ENCODE measurements around the gene RNU1-4. TPM values are rescaled to one million over a fixed set of nuclear protein-coding genes. Genes with fewer than 3 reads are reported as not detected.
"Not testable (repeated sequence)": the region's sequence is repeated elsewhere in the genome, so short reads cannot be mapped to it uniquely, and the experiment has no call there.

RNU1-4 gene
- polyA plus RNA-seq, 1 donor, result 3.2 TPM

DNA sequence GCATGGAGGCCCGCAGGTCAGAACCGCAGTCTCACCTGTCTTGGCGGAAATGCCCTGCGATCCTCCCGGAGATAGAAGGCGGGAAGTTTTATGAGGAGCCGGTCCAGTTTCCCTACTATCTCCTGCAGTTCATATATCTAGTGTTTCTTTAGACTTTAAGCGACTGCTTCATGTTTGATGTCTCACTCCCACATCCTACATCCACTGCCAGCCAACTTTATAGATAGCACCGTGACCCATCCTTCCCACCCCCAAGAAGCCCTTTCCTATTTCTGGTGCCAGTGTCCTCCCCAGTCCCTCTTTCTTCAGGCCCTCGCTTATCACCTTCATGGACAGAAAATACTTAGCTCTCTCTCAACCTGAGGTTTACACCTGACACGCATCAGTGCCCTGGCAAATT, 914 bp downstream of the RNU1-4 start:
- WGBS (ENCODE audit: insufficient coverage, low lambda C conversion rate), result no CpG with 5 or more reads among the region's 11 CpGs
- H3K36me3 ChIP-seq (ENCODE audit: control insufficient read depth, insufficient read depth, low read length); H3K9me3 ChIP-seq (ENCODE audit: control insufficient read depth, low read depth, low read length); H3K4me3 ChIP-seq (ENCODE audit: low read length); H3K4me1 ChIP-seq (ENCODE audit: control insufficient read depth, insufficient read depth, low read length); DNase-seq; H3K27ac ChIP-seq (ENCODE audit: low read length); H3K27me3 ChIP-seq (ENCODE audit: control insufficient read depth, insufficient read depth, low read length): not testable (repeated sequence)

DNA sequence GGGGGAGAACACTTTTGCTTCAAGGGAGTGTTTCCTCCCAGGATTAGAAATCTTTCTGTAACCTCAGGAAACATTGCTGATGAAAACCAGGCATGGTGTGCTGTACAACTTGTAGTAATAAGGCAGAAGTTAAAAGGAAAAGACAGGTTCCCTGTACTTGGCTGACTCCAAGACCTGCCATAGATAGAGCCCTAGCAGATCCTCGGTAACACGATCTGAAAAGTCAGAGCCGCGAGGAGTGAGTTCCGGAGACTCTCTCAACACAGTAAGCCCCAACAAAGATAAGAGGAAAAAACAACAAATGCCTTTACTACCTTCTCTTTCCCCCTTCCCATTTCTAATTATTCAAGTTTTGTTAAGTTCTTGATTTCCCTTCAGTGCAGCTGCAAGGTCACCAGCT, 7.3 kb downstream of the RNU1-4 start:
- WGBS (ENCODE audit: insufficient coverage, low lambda C conversion rate), result no CpG with 5 or more reads among the region's 5 CpGs
- H3K27me3 ChIP-seq (ENCODE audit: control insufficient read depth, insufficient read depth, low read length); H3K36me3 ChIP-seq (ENCODE audit: control insufficient read depth, insufficient read depth, low read length); DNase-seq; H3K9me3 ChIP-seq (ENCODE audit: control insufficient read depth, low read depth, low read length); H3K27ac ChIP-seq (ENCODE audit: low read length); H3K4me1 ChIP-seq (ENCODE audit: control insufficient read depth, insufficient read depth, low read length); H3K4me3 ChIP-seq (ENCODE audit: low read length): not testable (repeated sequence)

DNA sequence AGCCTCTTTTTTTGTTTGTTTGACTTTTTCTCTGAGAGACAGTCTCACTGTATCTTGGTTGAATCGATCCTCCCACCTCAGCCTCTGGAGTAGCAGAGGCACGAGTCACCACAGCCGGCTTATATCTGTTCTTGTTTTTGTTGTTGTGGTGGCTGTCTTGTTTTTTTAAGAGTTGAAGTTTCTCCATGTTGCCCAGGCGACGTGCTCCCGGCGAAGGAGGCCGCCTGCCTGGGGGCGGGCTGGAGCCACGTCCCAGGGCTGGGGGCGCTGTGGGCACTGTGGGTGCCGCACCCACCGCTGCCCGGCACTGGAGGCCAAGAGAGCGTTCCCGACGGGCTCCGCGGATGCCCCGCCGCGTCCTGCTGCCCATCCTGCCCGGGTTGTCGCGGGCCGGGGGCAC, 8.4 kb downstream of the RNU1-4 start:
- H3K27me3 ChIP-seq (ENCODE audit: control insufficient read depth, insufficient read depth, low read length); H3K4me1 ChIP-seq (ENCODE audit: control insufficient read depth, insufficient read depth, low read length); H3K9me3 ChIP-seq (ENCODE audit: control insufficient read depth, low read depth, low read length); H3K4me3 ChIP-seq (ENCODE audit: low read length); DNase-seq; H3K36me3 ChIP-seq (ENCODE audit: control insufficient read depth, insufficient read depth, low read length); H3K27ac ChIP-seq (ENCODE audit: low read length): not testable (repeated sequence)
- WGBS (ENCODE audit: insufficient coverage, low lambda C conversion rate), result no CpG with 5 or more reads among the region's 26 CpGs

DNA sequence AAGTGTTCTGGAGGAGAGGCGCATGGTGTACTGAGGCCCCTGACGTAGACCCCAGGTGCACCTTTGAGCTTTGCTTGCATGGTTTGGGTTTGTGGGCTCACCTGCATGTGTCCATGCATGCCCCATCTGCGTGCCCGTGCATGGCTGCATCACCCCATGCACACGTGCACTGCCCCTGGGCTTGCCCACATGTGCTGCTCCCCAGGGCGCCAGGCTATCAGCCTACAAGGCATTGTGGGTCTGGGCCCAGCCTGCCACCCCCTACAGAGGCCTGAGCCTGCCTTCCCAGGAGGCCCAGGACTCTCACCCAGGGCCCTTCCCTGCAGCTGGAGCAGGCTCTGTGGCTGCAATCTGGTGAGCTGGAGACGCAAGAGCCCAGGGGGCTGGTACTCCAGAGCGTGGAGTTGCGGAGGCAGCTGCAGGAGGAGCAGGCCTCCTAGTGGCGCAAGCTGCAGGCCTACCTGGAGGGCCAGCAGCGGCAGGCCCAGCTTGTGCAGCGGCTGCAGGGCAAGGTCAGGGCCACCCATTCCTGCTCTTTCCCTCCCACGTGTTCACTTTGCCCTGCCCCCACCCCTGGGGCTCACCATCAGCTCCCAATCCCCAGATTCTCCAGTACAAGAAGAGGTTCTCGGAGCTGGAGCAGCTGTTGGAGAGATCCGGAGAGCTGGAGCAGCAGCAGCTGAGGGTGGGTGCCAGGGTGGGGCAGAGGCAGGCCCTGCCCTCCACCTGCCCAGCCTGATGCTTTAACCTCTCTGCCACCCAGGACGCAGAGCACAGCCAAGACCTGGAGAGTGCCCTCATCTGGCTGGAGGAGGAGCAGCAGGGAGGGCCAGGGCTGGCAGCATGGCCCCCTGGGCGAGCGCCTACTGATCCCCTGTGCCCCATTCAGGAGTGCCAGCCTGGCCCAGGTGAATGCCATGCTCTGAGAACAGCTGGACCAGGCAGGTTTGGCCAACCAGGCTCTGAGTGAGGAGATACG, 9.9 kb downstream of the RNU1-4 start:
- H3K36me3 ChIP-seq (ENCODE audit: control insufficient read depth, insufficient read depth, low read length); H3K9me3 ChIP-seq (ENCODE audit: control insufficient read depth, low read depth, low read length); DNase-seq; H3K27ac ChIP-seq (ENCODE audit: low read length); H3K27me3 ChIP-seq (ENCODE audit: control insufficient read depth, insufficient read depth, low read length); H3K4me1 ChIP-seq (ENCODE audit: control insufficient read depth, insufficient read depth, low read length); H3K4me3 ChIP-seq (ENCODE audit: low read length): not testable (repeated sequence)
- WGBS (ENCODE audit: insufficient coverage, low lambda C conversion rate), result no CpG with 5 or more reads among the region's 19 CpGs

DNA sequence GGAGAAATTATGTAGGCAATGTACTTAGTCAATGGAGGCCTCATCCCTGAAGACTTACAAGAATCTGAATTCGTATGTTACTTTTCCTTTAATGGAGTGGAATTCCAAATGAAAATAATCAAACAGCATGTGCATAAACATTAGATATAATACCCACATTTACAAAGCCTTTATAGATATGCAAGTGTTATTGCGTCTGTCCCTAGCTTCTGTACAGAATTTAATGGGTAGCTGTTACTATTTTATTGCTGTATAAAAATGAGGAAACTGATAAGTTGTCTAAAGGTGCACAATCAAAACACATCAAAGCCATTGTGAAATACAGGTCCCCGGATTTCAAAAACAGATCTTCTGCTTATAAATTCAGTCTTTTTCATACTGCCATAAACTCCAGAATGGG, 12.5 kb downstream of the RNU1-4 start:
- not testable (repeated sequence) for H3K4me3 ChIP-seq (ENCODE audit: low read length); H3K36me3 ChIP-seq (ENCODE audit: control insufficient read depth, insufficient read depth, low read length); H3K27ac ChIP-seq (ENCODE audit: low read length); H3K9me3 ChIP-seq (ENCODE audit: control insufficient read depth, low read depth, low read length); DNase-seq; H3K4me1 ChIP-seq (ENCODE audit: control insufficient read depth, insufficient read depth, low read length); H3K27me3 ChIP-seq (ENCODE audit: control insufficient read depth, insufficient read depth, low read length)
- WGBS (ENCODE audit: insufficient coverage, low lambda C conversion rate), result no CpG with 5 or more reads among the region's 3 CpGs

DNA sequence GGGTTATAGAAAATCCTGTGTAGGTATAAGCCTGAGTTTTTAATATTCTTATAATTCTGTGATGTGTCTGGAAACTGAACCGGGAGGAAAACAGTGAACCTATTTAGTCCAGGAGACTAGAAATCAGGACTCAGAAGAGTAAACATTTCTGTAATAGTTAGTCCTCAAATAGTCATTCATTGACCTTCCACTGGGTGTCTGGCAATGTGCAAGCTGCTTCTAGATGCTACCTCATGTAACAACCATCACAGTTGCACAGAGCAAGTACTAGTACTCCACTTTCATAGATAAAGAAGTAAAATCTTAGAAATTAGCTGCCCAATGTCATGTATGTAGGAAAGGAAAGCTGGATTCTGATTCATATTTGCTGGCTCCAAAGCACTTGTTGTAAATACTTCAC, 15.1 kb downstream of the RNU1-4 start:
- H3K36me3 ChIP-seq (ENCODE audit: control insufficient read depth, insufficient read depth, low read length); H3K4me3 ChIP-seq (ENCODE audit: low read length); H3K4me1 ChIP-seq (ENCODE audit: control insufficient read depth, insufficient read depth, low read length); H3K27me3 ChIP-seq (ENCODE audit: control insufficient read depth, insufficient read depth, low read length); H3K27ac ChIP-seq (ENCODE audit: low read length); DNase-seq; H3K9me3 ChIP-seq (ENCODE audit: control insufficient read depth, low read depth, low read length): not testable (repeated sequence)
- no CpG with 5 or more reads among the region's 1 CpG for WGBS (ENCODE audit: insufficient coverage, low lambda C conversion rate)

DNA sequence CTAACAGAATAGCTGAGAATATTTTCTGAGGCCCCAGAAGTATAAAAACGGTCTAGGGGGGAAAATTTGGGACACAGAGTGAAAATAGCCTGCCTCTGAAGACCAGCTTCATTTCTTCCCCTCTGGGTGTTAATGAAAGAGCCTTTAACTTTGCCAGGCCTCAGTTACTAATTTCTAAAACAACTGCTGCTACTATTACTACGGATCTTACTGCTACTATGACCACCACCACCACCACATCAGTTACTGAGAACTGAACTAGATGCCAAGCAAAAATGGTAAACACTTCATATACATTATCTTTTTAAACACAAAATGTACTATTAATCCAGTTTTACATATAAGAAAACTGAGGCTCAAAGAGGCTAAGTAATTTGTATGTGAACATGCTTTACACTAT, 15.6 kb downstream of the RNU1-4 start:
- H3K27me3 ChIP-seq (ENCODE audit: control insufficient read depth, insufficient read depth, low read length); H3K9me3 ChIP-seq (ENCODE audit: control insufficient read depth, low read depth, low read length); H3K4me1 ChIP-seq (ENCODE audit: control insufficient read depth, insufficient read depth, low read length); H3K4me3 ChIP-seq (ENCODE audit: low read length); H3K36me3 ChIP-seq (ENCODE audit: control insufficient read depth, insufficient read depth, low read length); H3K27ac ChIP-seq (ENCODE audit: low read length); DNase-seq: not testable (repeated sequence)
- WGBS (ENCODE audit: insufficient coverage, low lambda C conversion rate), result no CpG with 5 or more reads among the region's 2 CpGs

DNA sequence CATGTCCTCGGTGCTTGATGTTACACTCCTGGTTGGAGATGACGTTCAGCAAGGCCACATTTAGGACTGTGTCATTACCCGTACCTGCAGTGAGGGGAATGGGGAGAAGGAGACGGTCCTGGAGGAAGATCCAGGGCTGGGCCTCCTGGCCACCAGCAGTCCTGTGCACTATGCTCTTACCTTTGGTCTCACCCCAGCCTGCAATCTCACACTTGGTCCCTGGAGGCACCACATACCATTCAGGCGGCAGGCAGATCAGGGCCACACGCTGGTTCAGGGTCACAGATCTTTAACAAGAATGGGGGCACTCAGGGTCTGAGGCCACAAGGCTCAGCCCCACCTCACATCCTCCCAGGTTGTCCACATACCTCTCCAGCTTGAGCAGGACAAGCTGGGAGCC, 17.3 kb downstream of the RNU1-4 start:
- not testable (repeated sequence) for DNase-seq; H3K9me3 ChIP-seq (ENCODE audit: control insufficient read depth, low read depth, low read length); H3K27me3 ChIP-seq (ENCODE audit: control insufficient read depth, insufficient read depth, low read length); H3K36me3 ChIP-seq (ENCODE audit: control insufficient read depth, insufficient read depth, low read length); H3K4me1 ChIP-seq (ENCODE audit: control insufficient read depth, insufficient read depth, low read length); H3K4me3 ChIP-seq (ENCODE audit: low read length); H3K27ac ChIP-seq (ENCODE audit: low read length)
- no CpG with 5 or more reads among the region's 6 CpGs for WGBS (ENCODE audit: insufficient coverage, low lambda C conversion rate)

DNA sequence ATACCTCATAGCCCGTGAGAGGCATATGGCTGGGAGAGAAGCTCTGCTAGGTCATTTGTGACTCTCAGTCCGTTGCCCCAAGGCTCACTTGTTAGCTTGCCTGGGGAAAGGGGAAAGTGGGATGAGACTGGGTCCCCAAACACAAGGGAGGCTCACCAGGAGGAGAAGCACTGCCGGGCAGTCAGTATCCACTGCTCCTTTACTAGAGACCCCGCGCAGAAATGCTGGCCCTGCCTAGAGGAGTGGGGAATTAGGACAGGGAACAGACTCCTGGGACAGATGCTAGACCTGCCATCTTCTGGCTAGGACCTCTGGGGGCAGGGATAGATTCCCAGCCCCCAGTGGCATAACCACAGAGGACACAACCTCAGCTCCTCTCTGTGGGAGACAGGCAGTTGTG, 17.7 kb downstream of the RNU1-4 start:
- WGBS (ENCODE audit: insufficient coverage, low lambda C conversion rate), result no CpG with 5 or more reads among the region's 5 CpGs
- H3K27ac ChIP-seq (ENCODE audit: low read length), result not testable (repeated sequence)

DNA sequence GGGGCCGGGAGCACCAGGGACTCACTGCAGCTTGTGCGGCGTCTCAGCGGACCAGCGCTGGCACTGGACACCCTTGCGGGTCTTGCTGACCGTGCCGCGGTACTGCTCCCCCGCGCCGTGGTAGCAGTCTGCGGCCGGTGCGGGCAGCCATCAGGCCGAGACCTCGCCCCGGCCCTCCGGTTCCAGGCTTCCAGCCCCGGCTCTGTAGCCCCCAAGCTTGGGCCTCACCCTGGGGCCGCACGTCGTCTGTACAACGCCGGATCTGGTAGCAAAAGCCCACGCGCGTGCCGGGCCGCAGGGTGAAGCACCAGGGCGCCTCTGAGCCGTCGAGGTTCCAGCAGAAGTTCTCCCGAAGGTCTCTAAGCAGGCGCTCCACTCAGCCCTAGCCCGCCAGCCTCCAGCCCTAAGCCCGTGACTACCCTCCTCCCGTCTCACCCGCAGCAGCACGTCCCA, 18.8 kb downstream of the RNU1-4 start:
- not testable (repeated sequence) for H3K9me3 ChIP-seq (ENCODE audit: control insufficient read depth, low read depth, low read length); H3K27ac ChIP-seq (ENCODE audit: low read length); H3K4me1 ChIP-seq (ENCODE audit: control insufficient read depth, insufficient read depth, low read length); H3K27me3 ChIP-seq (ENCODE audit: control insufficient read depth, insufficient read depth, low read length); H3K36me3 ChIP-seq (ENCODE audit: control insufficient read depth, insufficient read depth, low read length)
- DNase-seq, result peak in 1 of 2 donors; percentile 46
- peak overlapping the region; percentile 37 for H3K4me3 ChIP-seq (ENCODE audit: low read length)
- WGBS (ENCODE audit: insufficient coverage, low lambda C conversion rate), result no CpG with 5 or more reads among the region's 40 CpGs

More for the DNA sequence above, 17.7 kb downstream of the RNU1-4 start:
- H3K36me3 ChIP-seq (ENCODE audit: control insufficient read depth, insufficient read depth, low read length); H3K27me3 ChIP-seq (ENCODE audit: control insufficient read depth, insufficient read depth, low read length); DNase-seq; H3K9me3 ChIP-seq (ENCODE audit: control insufficient read depth, low read depth, low read length); H3K4me1 ChIP-seq (ENCODE audit: control insufficient read depth, insufficient read depth, low read length); H3K4me3 ChIP-seq (ENCODE audit: low read length): not testable (repeated sequence)
